HuH-7 (cell line): Measurements from ENCODE around the gene MYBPC3.
"Not testable (repeated sequence)": the region's sequence is repeated elsewhere in the genome, so short reads cannot be mapped to it uniquely, and the experiment has no call there.

ENCODE experiments used
- DNase-seq: peaks from one replicate; pipeline ENCODE4 v3.0.0; 2011; ENCODE audit warnings: low spot score

Gene MYBPC3

DNA sequence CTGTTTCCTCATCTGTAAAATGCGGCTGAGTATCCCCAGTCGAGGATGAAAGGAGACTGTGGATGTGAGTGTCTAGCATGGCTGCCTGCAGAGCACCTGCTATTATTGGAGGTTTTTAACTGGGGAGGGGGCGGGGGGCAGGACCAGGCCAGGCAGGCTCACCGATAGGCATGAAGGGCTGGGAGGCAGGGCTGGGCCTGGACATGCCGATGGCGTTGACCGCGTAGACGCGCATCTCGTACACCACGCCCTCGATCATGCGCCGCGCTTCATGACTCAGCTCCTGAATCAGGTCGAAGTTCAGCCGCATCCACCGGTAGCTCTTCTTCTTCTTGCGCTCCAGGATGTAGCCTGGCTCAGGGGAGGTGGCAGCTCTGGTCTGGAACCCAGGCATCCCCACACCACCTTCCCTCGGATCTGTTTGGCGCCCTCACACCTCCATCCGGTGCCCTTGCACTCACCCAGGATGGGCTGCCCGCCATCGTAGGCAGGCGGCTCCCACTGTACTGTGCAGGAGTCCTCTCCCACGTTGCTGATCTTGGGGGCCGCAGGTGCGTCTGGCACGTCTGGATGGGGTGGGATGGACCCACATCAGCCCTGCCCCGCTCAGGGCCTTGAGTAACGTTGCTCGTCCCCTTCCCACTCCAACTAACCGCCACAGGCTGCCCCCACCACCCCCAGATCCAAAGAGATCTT, 15.1 kb downstream of the MYBPC3 start:
- DNase-seq: no peak

DNA sequence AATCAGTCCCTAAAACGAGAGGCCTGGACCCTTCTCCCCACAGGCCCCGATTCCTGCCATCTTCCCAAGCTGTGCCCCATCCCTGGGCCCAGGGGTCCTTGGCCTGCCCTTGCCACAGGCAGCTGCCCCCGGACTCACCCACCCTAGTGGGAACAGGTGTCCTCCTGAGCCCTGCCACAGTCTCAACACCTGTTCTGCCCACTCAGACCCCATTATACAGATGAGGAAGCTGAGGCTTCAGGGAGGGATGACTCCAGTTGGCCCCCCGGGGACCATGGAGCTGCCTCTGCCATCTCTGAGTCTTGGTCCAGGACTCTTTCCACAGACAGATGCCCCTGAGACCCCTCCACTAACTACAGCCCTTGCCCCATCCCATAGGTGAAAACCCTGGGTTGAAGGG, 15.9 kb downstream of the MYBPC3 start:
- DNase-seq: no peak

DNA sequence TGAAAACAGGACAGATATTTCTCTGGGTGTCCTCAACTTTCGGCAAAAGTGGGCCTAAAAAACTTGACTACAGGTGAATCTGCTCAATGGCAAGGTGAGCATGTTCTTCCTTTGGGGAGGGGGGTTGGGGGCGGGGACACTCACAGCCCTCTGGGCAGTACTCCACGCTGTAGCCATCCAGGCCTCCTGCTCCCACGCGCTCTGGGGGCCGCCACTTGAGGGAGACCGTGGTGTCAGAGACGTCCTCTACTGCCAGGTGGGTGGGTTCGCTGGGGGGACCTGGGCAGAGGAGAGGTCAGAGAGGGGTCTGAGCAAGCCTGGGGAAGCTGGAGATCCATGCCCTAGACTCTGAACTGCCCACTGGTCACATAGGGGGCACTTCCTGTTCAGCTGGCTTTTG, 16.8 kb downstream of the MYBPC3 start:
- no peak for DNase-seq

DNA sequence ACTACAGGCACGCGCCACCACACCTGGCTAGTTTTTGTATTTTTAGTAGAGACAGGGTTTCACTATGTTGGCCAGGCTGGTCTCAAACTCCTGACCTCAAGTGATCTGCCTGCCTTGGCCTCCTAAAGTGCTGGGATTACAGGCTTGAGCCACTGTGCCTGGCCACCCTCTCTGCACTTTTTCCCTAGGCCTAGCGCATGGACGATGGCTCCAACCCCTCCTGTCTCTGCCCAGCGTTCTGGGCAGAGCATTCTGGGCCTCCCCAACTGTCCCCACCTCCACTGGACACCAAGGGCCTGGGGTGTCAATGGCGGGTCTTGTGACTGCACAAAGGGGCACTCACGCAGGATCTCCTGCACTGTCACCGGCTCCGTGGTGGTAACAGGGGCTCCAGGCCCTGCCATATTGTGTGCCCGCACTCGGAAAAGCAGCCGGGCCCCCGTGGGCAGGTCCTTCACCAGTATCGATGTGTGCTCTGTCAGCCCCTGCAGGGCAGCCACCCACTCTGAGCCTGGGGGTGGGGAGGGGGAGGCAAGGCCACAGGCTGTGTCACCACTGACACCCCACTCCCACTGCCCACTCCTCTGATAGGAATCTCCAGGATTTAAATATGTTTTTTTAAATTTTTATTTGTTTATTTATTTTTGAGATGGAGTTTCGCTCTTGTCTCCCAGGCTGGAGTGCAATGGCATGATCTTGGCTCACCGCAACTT, 17.6 kb downstream of the MYBPC3 start:
- DNase-seq: not testable (repeated sequence)

DNA sequence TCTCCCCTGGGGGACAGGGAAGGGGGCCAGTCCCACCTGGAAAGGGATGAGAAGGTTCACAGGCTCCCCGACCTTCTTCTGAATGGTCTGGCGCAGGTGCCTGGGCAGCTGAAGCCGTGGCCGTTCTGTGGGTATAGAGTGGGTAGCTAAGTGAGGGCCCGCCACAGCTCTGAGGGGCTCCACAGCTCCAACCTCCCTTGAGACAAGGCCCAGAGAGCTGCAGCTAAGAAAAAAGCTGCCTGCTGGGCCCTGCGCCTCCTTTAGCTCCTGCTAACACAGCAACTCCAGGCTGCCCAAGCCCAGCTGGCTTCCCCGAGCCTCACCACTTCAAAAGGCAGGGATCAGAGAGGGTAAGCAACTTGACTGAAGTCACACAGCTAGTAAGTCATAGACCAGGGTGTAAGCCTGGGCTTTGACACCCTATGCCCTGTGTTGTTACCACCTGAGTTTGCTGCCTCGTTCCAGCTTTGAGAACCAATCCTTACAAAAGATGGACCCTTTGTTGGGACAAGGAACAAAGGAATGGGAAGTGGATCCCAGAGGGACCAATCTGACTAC, 18.5 kb downstream of the MYBPC3 start:
- no peak for DNase-seq

DNA sequence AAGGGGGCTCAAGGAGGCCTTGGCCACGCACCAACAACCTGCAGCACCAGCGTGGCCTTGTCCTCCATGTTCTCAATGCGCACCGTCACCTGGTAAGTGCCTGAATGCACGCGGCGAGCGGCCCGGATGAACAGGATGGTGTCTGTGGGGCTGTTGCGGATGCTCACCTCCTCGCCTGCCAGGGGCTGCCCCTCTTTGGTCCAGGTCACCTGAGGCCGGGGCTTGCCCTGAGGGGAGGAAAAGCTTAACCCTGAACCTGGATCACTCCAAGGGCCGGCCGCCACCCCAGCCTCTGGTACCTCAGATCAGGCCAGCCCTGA, 19.0 kb downstream of the MYBPC3 start:
- no peak for DNase-seq

DNA sequence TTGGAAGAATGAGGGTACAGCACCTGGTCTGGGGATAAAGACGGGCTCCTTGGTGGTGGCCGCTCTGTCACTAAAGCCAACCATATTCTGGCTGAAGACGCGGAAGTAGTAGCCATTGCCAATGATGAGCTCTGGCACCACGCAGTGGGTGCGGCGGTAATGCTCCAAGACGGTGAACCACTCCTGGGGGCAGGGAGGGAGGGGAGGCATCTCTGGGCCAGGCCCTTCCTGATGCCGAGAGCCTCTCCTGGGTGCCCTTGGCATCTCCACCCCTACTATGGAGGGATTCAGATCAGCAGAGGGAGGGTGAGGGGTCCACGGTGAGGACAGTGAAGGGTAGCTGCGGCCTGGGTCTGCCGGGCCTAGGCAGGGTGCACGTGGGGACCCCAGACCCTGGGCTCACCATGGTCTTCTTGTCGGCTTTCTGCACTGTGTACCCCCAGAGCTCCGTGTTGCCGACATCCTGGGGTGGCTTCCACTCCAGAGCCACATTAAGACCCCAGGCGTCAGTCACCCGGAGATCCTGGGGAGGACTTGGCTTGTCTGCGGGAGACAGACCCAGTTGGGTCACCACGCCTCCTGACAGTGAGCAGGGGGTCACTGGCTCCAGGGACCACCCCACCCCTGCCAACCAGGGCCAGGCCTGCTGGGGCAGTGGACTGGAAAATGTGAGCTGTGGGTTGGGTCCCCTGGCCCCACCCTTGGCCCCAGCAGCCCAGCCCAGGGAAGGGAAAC, 19.5 kb downstream of the MYBPC3 start:
- DNase-seq: no peak

DNA sequence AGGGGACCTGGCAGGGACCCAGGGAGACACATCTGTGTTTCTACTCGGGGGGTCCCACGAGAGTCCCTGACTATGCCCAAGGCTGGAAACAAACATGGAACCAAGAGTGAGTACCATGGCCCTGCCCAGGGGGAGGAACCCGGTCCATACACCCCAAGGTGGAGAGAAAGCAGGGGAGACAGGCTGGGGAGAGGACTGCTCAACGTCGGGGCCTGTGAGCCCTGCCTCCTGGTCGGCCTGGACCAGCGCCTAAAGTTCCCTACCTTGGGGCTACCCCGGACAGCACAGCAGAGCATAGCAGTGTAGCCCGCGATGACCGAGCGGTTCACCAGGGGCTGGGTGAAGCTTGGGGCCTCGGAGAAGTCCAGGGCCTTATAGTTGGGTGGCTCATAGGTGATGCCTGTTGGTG, 20.2 kb downstream of the MYBPC3 start:
- no peak for DNase-seq

DNA sequence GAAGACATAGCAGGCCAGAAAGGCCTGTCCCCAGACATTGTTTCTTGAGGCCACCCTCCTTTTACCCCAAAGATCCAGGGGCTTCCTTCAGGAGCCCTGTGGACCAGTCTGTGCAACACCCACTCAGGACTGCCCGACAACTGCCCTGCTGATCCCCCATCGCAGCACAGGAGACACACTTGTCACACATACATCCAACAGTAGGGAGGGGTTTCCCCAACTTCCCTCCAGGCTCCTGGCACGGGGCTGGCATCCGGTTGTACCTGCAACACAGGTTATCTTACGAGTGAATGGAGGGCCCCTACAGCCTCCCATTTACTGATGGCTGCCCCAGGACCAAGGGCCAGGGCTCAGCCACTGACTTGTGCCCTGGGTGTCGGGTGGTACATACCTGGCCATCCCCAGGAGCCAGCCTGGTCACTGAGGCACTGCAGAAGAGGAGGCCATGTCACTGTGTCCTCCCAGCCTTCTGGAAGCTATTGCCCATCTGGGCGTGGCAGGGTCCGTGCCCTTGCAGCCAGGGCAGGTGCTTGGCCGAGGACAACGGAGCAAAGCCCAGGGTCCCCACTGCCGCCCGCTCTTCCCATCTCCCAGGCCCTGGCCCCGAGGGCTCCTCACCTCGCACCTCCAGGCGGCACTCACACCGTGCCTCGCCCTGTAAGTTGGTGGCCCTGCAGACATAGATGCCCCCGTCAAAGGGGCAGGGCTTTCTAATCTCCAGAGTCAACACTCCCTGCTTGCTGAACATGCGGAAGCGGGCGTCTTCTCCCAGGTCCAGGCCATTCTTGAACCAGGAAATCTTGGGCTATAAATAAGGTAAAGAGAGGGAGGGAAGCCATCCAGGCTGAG, 20.8 kb downstream of the MYBPC3 start:
- no peak for DNase-seq

DNA sequence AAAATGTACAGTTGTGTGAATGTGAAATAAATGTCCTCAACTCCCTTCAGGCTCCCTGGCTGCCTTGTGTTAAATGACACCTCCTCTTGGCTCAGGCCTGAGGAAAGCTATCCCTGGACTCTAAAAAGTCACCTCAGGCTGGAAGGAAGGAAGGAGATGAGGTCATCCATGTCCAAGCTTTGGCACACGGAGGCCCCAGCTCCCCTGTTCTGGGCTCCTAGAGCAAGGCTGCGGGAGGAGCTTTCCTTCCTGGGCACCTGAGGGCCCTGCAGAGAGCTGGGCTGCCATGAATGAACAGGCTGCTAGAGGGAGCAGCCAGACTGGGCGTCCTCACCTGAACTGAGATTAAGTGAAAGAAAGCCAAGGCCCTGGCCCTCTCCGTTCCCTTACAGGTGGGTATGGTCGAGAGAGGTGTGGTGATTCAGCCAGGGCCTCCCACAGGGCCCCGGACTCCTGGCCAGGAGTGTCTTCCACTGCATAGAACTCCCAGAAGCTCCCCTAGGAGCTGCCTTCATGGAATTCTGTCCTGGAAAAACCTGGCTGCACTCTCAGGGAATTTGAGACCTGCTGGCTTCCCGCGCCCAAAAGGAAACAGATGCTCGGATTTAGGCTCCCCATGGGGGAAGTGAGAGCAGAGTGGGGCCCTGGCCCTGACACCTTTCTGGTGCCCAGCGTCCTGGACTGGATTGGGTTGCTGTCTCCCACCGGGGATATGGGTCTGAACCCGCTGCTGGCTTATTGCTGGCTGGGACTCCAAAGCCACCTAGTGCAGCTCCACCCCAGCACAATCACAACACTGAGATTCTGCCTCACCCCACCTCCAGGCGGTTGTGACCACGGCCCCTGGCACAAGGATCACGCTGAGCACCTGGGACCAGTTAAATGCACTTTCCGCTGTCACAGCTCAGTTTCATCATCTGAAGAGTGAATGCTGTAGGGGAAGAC, 22.2 kb downstream of the MYBPC3 start:
- no peak for DNase-seq

DNA sequence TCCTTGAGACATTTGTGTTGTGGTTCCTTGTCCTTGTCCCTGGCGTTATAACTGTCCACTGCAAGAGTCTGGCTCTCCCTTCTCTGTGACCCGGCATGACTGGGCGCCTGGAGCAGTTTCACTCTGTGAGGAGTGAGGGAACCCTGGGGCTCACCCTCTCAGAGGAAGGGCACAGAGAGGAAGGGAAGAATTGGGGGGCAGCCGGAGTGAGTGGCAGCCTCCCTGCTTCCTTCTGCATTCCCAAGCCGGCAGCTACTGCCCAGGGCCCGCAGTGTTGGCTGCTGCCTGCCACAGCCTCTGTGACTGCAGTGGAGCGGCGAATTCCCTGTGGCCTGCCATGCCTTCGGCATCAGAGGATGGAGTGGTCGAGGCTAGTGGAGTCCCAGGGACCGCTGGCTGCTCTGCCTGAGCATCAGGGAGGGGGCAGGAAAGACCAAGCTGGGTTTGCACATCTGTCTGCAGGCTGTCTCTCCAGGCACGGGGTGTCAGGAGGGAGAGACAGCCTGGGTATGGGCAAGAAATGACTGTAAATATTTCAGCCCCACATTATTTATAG, 23.0 kb downstream of the MYBPC3 start:
- no peak for DNase-seq

DNA sequence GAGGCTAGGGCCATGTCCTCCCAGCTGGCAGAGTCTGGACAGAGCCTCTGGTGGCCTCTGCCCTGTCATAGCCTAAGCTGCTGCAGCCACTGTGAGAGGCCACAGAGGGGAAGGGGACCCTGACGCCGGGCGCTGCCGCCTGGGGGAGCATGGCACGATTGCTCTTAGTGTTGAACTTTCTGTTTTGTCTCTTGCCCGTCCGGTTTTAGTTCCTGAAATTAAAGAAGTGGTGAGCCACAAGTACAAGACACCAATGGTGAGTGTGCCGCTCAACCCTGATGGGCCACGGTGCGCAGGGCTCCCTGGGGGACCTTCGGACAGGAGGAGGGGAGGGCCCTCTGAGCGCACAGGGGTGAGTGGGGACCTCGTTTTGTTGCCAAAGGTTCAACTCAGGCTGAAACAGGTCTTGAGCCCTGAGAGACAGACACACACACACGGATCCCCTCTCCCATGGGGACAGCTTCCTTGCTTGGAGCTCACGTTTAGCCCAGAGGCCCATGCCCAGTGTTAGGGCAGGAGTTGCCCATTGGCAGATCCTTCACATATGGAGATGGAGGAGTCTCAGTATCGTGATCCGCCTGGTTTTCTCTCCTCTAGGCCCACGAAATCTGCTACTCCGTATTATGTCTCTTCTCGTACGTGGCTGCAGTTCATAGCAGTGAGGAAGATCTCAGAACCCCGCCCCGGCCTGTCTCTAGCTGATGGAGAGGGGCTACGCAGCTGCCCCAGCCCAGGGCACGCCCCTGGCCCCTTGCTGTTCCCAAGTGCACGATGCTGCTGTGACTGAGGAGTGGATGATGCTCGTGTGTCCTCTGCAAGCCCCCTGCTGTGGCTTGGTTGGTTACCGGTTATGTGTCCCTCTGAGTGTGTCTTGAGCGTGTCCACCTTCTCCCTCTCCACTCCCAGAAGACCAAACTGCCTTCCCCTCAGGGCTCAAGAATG, 23.8 kb downstream of the MYBPC3 start:
- no peak for DNase-seq

DNA sequence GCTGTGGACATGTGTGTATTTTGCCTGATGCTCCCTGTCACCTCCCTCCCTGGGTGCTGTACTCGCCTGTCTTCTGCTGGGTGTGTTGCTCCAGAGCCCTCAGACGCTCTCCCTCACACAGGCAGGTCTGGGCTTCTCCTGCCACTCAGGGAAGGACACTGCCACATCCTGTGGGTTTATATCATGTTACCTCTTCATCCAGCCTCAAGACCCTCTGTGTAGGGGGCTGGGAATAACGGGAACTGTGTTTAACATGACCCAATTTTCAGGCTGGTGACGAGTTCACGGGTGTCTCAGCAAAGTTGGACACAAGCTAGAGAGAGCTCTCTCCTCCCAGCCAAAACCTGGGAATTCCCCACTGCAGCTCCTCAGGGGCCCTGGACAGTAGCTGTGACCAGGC, 24.6 kb downstream of the MYBPC3 start:
- DNase-seq: no peak

DNA sequence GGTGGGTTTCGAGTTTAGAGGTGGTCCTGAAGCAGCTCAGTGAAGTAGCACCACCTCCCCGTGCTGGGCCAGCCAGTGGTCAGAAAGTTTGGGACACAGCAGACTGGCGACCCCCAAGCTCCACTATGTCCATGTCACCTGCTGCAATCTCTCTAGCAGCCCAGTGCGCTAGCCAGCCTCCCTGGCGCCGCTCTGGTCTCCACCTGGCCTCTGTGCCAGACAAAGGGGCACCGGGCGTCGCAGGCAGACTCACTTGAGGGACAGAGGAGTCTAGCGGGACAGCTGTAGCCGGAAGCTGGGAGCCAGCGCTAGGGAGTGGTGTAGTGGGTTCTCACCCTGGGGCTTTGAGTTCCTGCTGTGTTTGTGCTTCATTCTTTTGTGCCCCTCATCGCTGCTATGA, 25.5 kb downstream of the MYBPC3 start:
- no peak for DNase-seq

DNA sequence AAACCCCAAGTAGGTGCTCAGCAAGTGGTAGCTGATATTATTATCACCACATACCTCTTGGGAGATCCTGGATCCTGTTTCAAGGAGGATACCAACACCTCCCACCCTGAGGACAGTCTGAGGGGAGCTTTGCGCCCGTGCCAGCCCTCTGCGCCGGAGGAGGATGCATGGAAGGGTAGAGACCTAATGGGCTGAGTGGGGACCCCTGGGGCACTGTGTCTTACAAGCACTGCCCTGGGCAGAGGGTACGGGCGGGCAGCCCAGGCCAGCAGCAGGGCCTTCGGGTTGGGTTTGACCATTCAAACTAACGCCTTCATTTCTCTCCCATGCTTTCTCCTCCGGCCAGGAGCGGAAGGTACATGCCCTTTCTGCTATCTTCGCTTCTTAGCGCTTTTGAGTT, 26.3 kb downstream of the MYBPC3 start:
- peak; percentile 1 for DNase-seq

DNA sequence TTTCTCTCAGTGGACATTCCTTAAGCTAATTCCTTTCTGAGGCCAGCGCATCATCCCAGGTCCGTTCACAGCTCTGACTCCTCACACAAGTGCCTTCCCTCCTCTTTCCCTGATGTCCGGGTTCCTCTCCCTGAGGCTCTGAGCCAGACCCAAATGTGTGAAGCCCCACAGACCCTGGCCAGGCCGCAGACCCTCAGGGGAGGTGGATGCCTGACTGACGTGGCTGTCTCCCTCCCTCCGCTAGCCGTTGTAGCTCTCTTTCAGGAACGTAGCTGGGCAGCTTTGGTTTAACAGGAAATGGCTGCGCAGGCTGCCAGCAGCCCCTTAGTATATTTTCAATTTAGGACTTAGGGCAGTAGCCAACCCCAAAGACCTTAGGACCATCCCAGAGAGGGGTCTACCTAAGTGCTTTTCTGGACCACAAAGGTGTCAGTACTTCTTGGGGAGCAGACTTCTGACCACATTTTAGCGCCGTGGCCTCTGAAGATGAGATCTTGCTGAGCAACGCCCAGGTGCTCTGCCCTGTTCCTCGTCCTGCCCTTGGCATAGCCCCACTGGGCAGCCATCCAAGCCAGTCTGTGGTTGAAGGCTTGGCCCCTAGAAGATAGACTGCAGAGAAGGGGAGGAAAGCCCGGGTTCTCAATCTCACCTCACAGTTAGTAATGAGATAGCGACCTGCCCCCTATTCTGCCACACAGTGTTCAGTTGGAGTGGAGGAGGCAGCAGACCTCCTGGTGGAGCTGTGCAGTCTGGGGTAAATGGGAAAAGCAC, 27.0 kb downstream of the MYBPC3 start:
- peak; percentile 1 for DNase-seq

DNA sequence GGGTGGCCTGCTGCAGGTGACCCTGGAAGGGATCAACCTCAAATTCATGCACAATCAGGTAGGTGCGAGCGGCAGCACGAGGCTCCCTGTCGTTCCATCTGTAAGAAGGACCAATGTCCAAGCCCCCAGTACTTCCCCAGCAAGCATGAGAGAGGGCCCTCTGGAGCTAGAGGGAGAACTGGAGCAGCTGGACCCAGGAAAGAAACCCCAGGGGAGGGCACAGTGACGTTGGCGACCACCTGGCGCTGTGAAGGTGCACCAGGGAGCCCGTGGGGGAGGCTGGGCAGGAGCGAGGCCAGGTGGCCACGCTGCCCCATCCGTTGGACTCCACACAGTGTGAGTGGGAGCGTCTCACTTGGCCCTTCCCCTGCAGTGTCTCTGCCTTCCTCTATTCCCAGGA, 28.0 kb downstream of the MYBPC3 start:
- DNase-seq: peak; percentile 1

DNA sequence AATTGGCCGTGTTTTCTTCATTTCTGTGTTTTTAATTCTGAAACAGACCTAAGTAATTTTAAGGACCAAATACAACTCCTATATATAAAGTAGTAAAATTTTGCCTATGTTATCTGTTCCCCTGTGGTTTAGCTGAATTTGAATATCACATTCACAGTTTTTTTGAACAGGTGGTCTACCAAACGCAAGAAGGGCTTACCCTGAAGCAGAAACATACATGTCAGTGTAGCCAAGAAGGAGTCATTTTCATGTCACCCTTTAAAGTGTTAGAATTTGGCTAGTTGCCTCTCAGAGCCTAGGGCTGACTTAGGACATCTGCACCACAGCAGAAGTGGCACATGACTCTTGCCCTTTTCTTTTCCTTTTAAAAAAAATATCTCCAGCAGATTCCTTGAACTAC, 34.3 kb downstream of the MYBPC3 start:
- no peak for DNase-seq
